IPS-15b (cell line): ENCODE measurements around the gene PLPPR4.
"Not testable (repeated sequence)": the region's sequence is repeated elsewhere in the genome, so short reads cannot be mapped to it uniquely, and the experiment has no call there.

Experiments
- H3K27me3 ChIP-seq: one replicate; pipeline ENCODE4 v1.6.1; 2013; ENCODE audit warnings: low read length; ENCODE audit not compliant: control insufficient read depth, insufficient read depth
- H3K36me3 ChIP-seq: one replicate; pipeline ENCODE4 v1.6.1; 2013; ENCODE audit warnings: low read length; ENCODE audit not compliant: control insufficient read depth, insufficient read depth
- H3K4me1 ChIP-seq: one replicate; pipeline ENCODE4 v1.6.1; 2013; ENCODE audit warnings: mild to moderate bottlenecking, low read length; ENCODE audit not compliant: control insufficient read depth, insufficient read depth
- H3K4me3 ChIP-seq: one replicate; pipeline ENCODE4 v1.5.1; 2013; ENCODE audit warnings: low read depth, low read length
- H3K9ac ChIP-seq: one replicate; pipeline ENCODE4 v1.6.1; 2013; ENCODE audit warnings: low read depth, mild to moderate bottlenecking, low read length
- H3K9me3 ChIP-seq: one replicate; pipeline ENCODE4 v1.6.1; 2013; ENCODE audit warnings: mild to moderate bottlenecking, low read length; ENCODE audit not compliant: control insufficient read depth, insufficient read depth

Gene PLPPR4

DNA sequence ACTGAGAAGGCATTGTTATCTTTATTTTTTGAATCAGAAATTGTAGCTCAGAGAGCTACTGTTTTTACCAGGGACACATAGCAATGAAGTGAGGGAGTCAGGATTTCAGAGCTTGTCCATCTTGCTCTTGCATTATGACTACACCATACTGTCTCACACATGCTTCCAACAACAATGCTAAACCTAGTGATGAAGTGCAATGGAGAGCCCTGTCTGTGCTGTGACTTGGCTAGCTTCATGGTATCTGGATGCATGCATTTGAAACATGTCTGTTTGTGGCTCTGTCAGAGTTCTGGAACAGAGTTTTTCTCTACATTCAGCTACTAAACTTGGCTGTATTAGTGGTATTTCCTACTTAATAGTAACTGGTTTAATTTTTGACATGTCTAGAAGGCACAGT lies 7.0 kb downstream of the PLPPR4 start:
- H3K4me3 ChIP-seq, result no peak overlapping the region
- H3K36me3 ChIP-seq, result no peaks in the 10 kb centered on the region
- H3K9me3 ChIP-seq, result no peaks in the 10 kb centered on the region
- no peaks in the 10 kb centered on the region for H3K4me1 ChIP-seq
- peaks cover under 1% of the 10 kb centered on the region for H3K27me3 ChIP-seq
- H3K9ac ChIP-seq, result no peak overlapping the region

DNA sequence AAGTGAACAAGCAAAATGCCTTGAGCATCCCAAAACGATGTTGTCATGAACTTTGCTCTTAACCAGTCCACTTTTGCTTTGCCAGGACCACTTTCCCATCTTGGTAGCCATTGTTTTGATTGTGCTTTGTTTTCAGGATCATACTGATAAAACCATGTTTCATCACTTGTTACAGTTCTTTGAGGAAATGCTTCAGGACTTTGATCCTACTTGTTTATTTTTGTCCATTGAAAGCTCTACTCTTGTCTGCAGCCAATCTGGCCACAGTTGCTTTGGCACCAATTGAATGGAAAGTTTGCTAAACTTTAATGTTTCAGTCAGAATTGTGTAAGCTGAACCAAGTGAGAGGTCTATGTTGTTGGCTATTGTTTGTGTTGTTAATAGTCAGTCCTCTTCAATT lies 12.8 kb downstream of the PLPPR4 start:
- no peak overlapping the region for H3K9ac ChIP-seq
- no peaks in the 10 kb centered on the region for H3K9me3 ChIP-seq
- no peak overlapping the region for H3K4me3 ChIP-seq
- no peaks in the 10 kb centered on the region for H3K36me3 ChIP-seq
- no peaks in the 10 kb centered on the region for H3K27me3 ChIP-seq
- no peaks in the 10 kb centered on the region for H3K4me1 ChIP-seq

DNA sequence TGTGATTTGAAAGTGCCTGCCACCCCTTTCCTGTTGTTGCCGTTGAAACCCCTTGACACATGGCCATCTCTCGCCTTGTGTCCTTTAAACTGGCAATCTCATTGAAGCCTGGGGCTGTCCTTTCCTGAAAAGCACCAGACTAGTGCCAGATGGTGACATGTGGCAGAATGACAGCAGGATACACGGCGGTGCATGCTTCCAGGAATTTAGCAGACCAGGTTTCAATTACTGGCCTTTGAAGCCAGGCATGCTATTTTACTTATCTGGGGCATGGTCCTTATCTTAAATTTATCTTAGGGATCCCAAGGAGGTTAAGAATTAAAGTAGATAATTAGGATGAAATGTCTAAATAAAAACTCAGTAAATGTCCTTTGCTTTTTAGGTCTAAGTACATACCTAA lies 15.2 kb downstream of the PLPPR4 start:
- Histone ChIP-seq H3K4me3 (no peak overlapping the region), H3K9ac (no peak overlapping the region), H3K4me1 (no peaks in the 10 kb centered on the region)

DNA sequence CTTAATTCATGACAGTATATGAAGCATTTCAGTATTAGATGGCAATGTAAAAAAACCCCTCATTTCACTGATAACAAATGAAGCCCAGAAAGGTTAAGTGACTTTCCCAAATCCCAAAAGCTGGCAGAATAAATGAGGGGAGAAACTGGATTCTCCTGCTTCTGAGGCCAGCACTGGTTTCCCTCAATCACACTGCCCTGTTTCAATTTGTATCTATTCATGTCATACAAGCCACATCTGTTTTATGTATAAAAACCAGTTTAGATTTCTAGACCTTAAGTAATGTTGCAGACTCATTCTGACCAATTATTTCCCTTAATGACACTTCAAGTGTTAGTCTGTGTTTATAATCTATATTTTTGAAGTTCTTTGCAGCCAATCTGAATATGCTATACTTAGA lies 16.8 kb downstream of the PLPPR4 start:
- no peaks in the 10 kb centered on the region for H3K27me3 ChIP-seq
- no peak overlapping the region for H3K4me3 ChIP-seq
- H3K9ac ChIP-seq, result no peak overlapping the region
- no peaks in the 10 kb centered on the region for H3K9me3 ChIP-seq
- no peaks in the 10 kb centered on the region for H3K36me3 ChIP-seq
- no peaks in the 10 kb centered on the region for H3K4me1 ChIP-seq

More for the DNA sequence above, 15.2 kb downstream of the PLPPR4 start:
- Histone ChIP-seq H3K9me3 (no peaks in the 10 kb centered on the region), H3K36me3 (no peaks in the 10 kb centered on the region), H3K27me3 (no peaks in the 10 kb centered on the region)

DNA sequence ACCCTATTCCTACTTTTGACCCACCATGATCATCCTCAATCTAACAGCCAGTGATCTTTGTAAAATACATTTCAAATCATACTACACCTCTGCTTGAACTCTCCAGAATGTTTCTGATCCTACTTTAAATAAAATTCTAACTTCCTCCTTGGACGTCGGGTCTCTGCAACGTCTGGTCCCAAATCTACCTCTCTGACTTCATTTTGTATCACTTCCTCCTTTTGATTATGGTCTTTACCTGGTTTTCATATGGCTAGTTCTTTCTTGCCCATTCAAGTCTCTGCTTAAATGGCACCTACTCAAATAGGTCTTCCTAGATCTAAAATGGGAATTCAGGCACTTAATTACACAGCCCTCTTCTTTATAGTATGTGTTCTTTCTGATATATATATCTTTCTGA lies 18.2 kb downstream of the PLPPR4 start:
- Histone ChIP-seq H3K27me3 (no peaks in the 10 kb centered on the region), H3K4me1 (no peaks in the 10 kb centered on the region)

DNA sequence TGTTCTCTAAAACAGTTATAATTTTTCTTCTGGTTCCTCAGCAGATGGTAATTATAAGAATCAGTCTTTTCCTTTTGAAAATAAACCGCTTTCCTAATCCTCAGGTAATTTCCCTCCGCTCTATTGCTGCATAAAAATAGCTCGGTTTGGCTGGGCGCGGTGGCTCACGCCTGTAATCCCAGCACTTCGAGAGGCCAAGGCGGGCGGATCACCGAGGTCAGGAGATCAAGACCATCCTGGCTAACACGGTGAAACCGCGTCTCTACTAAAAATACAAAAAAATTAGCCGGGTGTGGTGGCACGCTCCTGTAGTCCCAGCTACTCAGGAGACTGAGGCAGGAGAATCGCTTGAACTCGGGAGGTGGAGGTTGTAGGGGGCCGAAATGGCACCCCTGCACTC lies 19.2 kb downstream of the PLPPR4 start:
- H3K36me3 ChIP-seq, H3K4me1 ChIP-seq, H3K4me3 ChIP-seq, H3K9ac ChIP-seq, H3K27me3 ChIP-seq, H3K9me3 ChIP-seq: not testable (repeated sequence)

More for the DNA sequence above, 18.2 kb downstream of the PLPPR4 start:
- H3K4me3 ChIP-seq, result no peak overlapping the region
- H3K9ac ChIP-seq, result no peak overlapping the region
- H3K9me3 ChIP-seq, result no peaks in the 10 kb centered on the region
- no peaks in the 10 kb centered on the region for H3K36me3 ChIP-seq

DNA sequence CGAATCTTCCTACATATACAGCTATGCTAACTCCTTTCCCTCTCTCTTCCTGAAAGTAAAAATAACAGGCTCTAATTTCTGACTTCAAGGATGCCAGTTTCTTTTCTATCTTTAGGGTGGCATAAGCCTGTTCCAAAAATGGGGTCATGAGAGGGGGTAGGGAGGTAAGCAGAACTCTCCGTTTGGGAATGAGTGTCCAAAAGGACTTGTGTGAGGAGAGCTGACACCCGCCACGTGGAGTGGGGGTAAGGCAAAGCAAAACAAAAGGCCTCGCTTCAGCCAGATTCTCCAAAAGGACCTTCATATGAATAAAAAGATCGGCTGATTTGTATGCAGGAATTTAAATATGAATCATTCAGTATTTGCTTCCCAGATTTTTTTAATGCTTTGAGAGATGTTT lies 28.6 kb downstream of the PLPPR4 start:
- no peaks in the 10 kb centered on the region for H3K27me3 ChIP-seq
- no peak overlapping the region for H3K9ac ChIP-seq
- H3K4me1 ChIP-seq, result peaks cover 3% of the 10 kb centered on the region
- no peaks in the 10 kb centered on the region for H3K36me3 ChIP-seq
- no peak overlapping the region for H3K4me3 ChIP-seq
- no peaks in the 10 kb centered on the region for H3K9me3 ChIP-seq

DNA sequence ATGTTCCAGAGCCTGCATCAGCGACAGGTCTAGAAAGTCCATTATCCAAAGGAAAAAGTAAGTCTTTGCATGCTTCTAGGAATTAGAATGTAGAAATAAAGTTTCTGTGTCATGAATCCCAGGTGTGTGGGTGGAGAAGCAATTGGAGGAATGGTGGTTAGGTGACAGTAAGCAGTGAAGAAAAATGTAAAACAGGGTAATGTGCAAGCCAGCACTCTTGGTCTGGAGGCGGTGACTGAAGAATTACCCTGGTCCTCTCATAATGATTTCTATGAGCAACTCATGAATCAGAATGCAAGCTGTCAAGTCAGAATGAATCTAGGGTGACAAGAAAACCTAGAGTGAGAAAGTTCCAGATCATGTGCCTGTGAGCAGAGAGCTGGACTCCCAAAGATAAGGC lies 33.6 kb downstream of the PLPPR4 start:
- no peaks in the 10 kb centered on the region for H3K27me3 ChIP-seq
- no peaks in the 10 kb centered on the region for H3K4me1 ChIP-seq
- no peaks in the 10 kb centered on the region for H3K9me3 ChIP-seq
- H3K36me3 ChIP-seq, result no peaks in the 10 kb centered on the region
- H3K9ac ChIP-seq, result no peak overlapping the region
- H3K4me3 ChIP-seq, result no peak overlapping the region

DNA sequence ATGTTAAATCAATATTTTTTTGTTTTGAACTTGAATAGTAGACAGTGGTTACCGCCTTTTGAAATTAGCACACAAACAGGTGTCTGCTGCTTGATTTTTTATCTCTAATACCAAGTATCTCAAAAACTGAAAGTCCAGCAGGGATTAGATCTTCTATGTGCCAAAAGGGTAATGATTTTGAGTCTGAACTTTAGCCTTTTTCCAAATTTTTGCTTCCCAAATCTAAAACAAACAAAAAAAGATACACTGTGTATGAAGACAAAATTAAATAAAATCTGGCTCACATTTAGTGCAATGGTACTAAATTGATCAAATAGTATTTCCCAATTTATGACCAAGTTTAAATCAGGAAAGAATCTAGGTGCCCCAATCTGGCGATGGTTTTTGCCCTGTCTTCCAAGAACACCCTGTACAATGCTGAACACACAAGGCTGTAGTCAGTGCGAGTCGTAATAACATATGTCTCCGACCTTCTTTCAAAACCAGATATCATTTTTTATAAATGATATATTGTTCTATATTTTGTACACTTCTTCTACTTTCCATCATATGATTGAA lies 40.5 kb downstream of the PLPPR4 start:
- Histone ChIP-seq H3K4me3 (no peak overlapping the region), H3K9me3 (no peaks in the 10 kb centered on the region), H3K4me1 (no peaks in the 10 kb centered on the region), H3K9ac (no peak overlapping the region), H3K36me3 (no peaks in the 10 kb centered on the region), H3K27me3 (no peaks in the 10 kb centered on the region)

DNA sequence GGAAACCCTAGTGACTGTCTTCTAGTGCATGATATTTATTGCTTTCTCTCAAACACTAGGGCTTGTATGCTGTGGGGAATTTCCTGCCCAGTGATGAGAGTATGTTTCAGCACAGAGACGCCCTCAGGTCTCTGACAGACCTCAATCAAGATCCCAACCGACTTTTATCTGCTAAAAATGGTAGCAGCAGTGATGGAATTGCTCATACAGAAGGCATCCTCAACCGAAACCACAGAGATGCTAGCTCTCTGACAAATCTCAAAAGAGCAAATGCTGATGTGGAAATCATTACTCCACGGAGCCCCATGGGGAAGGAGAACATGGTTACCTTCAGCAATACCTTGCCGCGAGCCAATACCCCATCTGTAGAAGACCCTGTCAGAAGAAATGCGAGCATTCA lies 41.3 kb downstream of the PLPPR4 start:
- H3K9ac ChIP-seq, result no peak overlapping the region
- H3K27me3 ChIP-seq, result no peaks in the 10 kb centered on the region
- no peaks in the 10 kb centered on the region for H3K4me1 ChIP-seq
- H3K36me3 ChIP-seq, result no peaks in the 10 kb centered on the region
- H3K9me3 ChIP-seq, result no peaks in the 10 kb centered on the region
- H3K4me3 ChIP-seq, result no peak overlapping the region

DNA sequence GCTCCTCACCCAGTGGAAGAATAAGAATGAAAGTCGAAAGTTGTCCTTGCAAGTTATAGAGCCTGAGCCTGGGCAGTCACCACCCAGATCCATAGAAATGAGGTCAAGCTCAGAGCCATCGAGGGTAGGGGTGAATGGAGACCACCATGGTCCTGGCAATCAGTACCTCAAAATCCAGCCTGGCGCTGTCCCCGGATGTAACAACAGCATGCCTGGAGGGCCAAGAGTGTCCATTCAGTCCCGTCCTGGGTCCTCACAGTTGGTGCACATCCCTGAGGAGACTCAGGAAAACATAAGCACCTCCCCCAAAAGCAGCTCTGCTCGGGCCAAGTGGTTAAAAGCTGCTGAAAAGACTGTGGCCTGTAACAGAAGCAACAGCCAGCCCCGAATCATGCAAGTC lies 41.8 kb downstream of the PLPPR4 start:
- Histone ChIP-seq H3K27me3 (no peaks in the 10 kb centered on the region), H3K9me3 (no peaks in the 10 kb centered on the region), H3K4me3 (no peak overlapping the region), H3K36me3 (no peaks in the 10 kb centered on the region), H3K4me1 (no peaks in the 10 kb centered on the region), H3K9ac (no peak overlapping the region)

DNA sequence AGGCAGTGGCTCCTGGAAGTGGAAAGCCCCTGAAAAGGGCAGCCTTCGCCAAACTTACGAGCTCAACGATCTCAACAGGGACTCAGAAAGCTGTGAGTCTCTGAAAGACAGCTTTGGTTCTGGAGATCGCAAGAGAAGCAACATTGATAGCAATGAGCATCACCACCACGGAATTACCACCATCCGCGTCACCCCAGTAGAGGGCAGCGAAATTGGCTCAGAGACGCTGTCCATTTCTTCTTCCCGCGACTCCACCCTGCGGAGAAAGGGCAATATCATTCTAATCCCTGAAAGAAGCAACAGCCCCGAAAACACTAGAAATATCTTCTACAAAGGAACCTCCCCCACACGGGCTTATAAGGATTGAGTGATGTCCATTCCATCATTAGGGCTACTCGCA lies 42.4 kb downstream of the PLPPR4 start:
- no peaks in the 10 kb centered on the region for H3K27me3 ChIP-seq
- H3K9ac ChIP-seq, result no peak overlapping the region
- no peaks in the 10 kb centered on the region for H3K36me3 ChIP-seq
- H3K9me3 ChIP-seq, result no peaks in the 10 kb centered on the region
- no peaks in the 10 kb centered on the region for H3K4me1 ChIP-seq
- H3K4me3 ChIP-seq, result no peak overlapping the region

DNA sequence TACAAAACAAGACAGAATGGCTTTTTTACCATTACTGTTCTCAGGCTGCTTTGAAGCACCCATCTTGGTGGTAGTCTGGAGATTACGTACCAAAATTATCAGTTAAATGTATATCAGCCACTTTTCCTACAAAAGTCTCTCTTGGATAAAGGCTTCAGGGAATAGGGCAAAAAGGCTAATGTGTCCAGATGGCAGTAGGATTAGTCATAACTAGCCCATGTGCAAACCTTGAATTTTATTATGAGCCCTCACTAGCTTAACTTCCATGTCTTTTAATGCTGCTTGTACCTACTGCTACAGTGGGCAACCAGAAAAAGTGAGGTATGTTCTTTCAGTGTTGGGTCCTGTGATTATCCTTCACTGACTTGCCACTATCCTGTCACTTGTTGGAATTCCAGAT lies 51.0 kb downstream of the PLPPR4 start:
- Histone ChIP-seq H3K4me1 (no peaks in the 10 kb centered on the region), H3K9ac (no peak overlapping the region), H3K36me3 (no peaks in the 10 kb centered on the region), H3K9me3 (no peaks in the 10 kb centered on the region), H3K4me3 (no peak overlapping the region), H3K27me3 (no peaks in the 10 kb centered on the region)
